ENCODE results near the gene ARFGEF2.

DNA sequence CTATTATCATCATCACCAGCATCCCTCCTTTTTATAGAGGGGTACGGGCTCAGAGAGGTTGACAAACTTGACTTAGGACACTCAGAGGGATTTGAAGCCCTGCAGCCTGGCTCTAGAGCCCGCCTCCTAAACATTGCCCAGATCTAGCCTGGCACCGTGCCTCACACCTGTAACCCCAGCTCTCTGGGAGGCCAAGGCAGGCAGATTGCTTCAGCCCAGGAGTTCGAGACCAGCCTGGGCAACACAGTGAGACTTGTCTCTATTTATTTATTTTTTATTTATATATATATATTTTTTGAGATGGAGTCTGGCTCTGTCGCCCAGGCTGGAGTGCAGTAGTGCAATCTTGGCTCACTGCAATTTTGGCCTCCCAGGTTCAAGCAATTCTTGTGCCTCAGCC, 118.3 kb downstream of the ARFGEF2 start:
- TF ChIP-seq POLR2A (IDR thresholded peaks at IDR 0.05) = no peak
- TF ChIP-seq, protein P1, sequence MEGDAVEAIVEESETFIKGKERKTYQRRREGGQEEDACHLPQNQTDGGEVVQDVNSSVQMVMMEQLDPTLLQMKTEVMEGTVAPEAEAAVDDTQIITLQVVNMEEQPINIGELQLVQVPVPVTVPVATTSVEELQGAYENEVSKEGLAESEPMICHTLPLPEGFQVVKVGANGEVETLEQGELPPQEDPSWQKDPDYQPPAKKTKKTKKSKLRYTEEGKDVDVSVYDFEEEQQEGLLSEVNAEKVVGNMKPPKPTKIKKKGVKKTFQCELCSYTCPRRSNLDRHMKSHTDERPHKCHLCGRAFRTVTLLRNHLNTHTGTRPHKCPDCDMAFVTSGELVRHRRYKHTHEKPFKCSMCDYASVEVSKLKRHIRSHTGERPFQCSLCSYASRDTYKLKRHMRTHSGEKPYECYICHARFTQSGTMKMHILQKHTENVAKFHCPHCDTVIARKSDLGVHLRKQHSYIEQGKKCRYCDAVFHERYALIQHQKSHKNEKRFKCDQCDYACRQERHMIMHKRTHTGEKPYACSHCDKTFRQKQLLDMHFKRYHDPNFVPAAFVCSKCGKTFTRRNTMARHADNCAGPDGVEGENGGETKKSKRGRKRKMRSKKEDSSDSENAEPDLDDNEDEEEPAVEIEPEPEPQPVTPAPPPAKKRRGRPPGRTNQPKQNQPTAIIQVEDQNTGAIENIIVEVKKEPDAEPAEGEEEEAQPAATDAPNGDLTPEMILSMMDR (IDR thresholded peaks at IDR 0.05) = no peak
